Adipocyte (in vitro differentiated cells): ENCODE measurements around the gene TRIML2.
"Not testable (repeated sequence)": the region's sequence is repeated elsewhere in the genome, so short reads cannot be mapped to it uniquely, and the experiment has no call there.

Source experiments
- DNase-seq: peaks from one replicate; pipeline ENCODE4 v3.0.0-alpha.2; 2015; ENCODE audit warnings: low read depth
- H3K27me3 ChIP-seq: replicated peaks from 2 replicates; pipeline ENCODE4 v1.7.0; 2013; ENCODE audit warnings: mild to moderate bottlenecking, low read length, moderate library complexity; ENCODE audit not compliant: control insufficient read depth, insufficient read depth
- H3K36me3 ChIP-seq: 2 replicates; pipeline ENCODE4 v1.7.0; 2013; ENCODE audit warnings: low read length, mild to moderate bottlenecking, moderate library complexity; ENCODE audit not compliant: control insufficient read depth, insufficient read depth, severe bottlenecking
- H3K4me1 ChIP-seq: 2 replicates; pipeline ENCODE4 v1.7.0; 2013; ENCODE audit warnings: mild to moderate bottlenecking, low read length, moderate library complexity; ENCODE audit not compliant: control insufficient read depth, insufficient read depth
- H3K4me3 ChIP-seq: 2 replicates; pipeline ENCODE4 v1.7.0; 2013; ENCODE audit warnings: mild to moderate bottlenecking, low read length, moderate library complexity
- H3K9ac ChIP-seq: 2 replicates; pipeline ENCODE4 v1.7.0; 2013; ENCODE audit warnings: mild to moderate bottlenecking, low read length, moderate library complexity
- H3K9me3 ChIP-seq: 2 replicates; pipeline ENCODE4 v1.7.0; 2013; ENCODE audit warnings: mild to moderate bottlenecking, low read length, moderate library complexity; ENCODE audit not compliant: control insufficient read depth

The TRIML2 gene

DNA sequence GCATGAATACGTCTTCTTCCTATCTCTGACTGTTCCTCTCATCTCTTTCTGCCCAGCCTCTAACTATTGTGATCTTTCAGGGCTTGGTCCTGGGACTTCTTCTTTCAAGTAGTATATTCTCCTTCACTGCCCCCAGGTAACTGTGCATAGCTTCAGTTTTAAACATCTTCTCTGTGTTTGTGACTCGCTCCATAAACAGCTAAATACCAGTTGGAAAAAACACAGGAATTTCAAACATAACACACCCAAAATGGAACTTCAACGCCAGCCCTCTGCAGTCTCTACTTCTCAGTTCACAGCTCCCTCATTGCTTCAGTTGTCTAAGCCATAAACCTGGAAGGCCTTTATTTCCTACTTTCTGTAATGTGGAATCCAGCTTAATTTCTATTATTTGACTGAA, 16.6 kb downstream of the TRIML2 start:
- H3K9me3 ChIP-seq, result no peaks in the 10 kb centered on the region
- H3K4me1 ChIP-seq, result no peaks in the 10 kb centered on the region
- peak; percentile 39 for DNase-seq
- no peak overlapping the region for H3K4me3 ChIP-seq
- no peaks in the 10 kb centered on the region for H3K36me3 ChIP-seq
- no peak overlapping the region for H3K9ac ChIP-seq
- no peaks in the 10 kb centered on the region for H3K27me3 ChIP-seq

DNA sequence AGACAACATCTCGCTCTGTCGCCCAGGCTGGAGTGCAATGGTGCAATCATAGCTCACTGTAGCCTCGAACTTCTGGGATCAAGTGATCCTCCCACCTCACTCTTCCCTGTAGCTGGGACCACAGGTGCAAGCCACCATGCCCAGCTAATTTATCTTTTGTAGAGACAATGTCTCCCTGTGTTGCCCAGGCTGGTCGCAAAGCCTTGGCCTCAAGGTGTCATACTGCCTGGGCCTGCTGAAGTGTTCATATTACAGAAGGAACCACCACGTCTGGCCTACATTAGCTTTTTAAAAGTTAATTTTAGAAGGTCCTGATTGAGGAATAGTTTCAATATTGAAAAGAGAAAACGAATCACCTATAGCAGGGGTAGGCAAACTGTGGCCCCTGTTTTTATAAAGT, 22.5 kb downstream of the TRIML2 start:
- no peak for DNase-seq
- no peaks in the 10 kb centered on the region for H3K27me3 ChIP-seq
- no peaks in the 10 kb centered on the region for H3K36me3 ChIP-seq

DNA sequence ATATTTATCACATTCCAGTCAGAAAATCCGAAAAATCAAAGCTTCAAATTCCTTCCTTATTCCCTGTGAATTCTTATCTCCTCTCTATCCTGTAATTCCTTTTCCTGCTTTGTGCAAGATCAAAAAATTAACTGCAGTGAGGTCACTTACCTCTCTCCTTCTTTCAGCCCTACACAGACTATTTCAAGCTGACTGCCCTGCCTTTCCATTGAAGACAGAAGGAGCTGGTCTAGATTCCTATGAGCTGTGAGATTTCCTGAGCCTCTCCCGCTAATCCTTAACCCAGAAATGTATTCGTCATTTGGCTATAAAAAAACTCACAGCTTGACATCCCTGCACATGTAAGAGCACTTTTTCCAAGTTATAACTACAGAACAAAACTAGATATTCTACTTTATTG, 26.6 kb downstream of the TRIML2 start:
- Histone ChIP-seq H3K4me1 (no peaks in the 10 kb centered on the region), H3K9ac (no peak overlapping the region), H3K4me3 (no peak overlapping the region), H3K36me3 (no peaks in the 10 kb centered on the region), H3K27me3 (no peaks in the 10 kb centered on the region), H3K9me3 (no peaks in the 10 kb centered on the region)
- no peak for DNase-seq

More for the DNA sequence above, 22.5 kb downstream of the TRIML2 start:
- Histone ChIP-seq H3K4me3 (no peak overlapping the region), H3K9me3 (no peaks in the 10 kb centered on the region), H3K4me1 (no peaks in the 10 kb centered on the region), H3K9ac (no peak overlapping the region)

DNA sequence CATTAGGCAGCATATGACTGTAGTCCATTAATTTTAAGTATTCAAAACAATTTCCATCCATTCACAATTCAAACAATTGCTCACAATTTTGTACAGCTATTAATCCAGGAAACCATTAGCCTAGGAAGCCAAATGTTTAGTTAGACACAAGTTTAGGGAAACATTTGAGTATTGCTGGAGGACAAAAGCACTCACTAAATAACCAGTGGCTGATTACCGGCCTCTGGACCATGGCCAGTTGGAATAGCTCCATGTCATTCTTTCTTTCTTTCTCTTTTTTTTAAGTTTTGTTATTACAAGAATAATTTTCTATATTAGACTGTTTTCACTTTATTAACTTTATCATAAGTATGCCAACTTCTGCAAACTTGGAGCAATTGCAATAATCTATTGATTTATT, 31.3 kb downstream of the TRIML2 start:
- Histone ChIP-seq H3K4me3 (no peak overlapping the region), H3K9me3 (no peaks in the 10 kb centered on the region), H3K9ac (no peak overlapping the region), H3K4me1 (no peaks in the 10 kb centered on the region), H3K27me3 (no peaks in the 10 kb centered on the region), H3K36me3 (no peaks in the 10 kb centered on the region)
- DNase-seq, result no peak

DNA sequence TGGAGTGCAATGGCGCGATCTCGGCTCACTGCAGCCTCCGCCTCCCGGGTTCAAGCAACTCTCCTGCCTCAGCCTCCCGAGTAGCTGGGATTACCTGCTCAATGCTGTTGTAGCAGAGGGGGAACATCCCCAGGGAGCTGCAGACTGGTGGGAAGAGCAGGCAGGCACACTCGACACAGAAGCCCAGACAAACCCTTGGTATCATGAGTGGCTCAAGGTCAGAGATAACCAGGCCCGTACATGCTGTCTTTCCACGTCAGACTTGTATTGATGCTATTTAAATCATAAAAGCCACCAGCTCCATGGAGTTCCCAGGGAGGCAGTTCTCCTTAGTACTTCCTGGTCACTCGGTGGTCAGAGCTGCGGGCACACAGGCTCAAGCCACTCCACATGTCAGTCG, 33.2 kb downstream of the TRIML2 start:
- Histone ChIP-seq H3K36me3 (no peaks in the 10 kb centered on the region), H3K9me3 (no peaks in the 10 kb centered on the region), H3K9ac (no peak overlapping the region), H3K4me3 (no peak overlapping the region), H3K4me1 (no peaks in the 10 kb centered on the region), H3K27me3 (no peaks in the 10 kb centered on the region)
- DNase-seq, result no peak

DNA sequence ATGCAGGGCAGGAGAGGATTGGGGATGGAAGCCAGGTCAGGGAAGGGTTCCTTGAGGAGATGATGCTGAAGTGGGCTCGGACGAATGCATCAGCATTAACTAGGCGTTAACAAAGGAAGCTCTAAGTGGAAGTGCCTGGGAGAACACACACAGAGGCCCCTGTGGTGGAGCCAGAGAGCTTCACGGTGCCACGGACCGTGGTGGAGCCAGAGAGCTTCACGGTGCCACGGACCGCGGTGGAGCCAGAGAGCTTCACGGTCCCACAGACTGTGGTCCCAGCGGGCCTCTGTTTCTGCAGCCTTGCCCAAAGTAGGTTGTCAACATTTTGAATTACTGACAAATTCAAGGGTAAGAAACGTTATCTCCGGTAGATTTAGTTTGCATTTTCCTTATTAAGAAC, 48.3 kb downstream of the TRIML2 start:
- H3K27me3 ChIP-seq, result no peaks in the 10 kb centered on the region
- no peak for DNase-seq
- no peak overlapping the region for H3K4me3 ChIP-seq
- H3K36me3 ChIP-seq, result no peaks in the 10 kb centered on the region
- no peaks in the 10 kb centered on the region for H3K4me1 ChIP-seq
- H3K9me3 ChIP-seq, result no peaks in the 10 kb centered on the region
- no peak overlapping the region for H3K9ac ChIP-seq

DNA sequence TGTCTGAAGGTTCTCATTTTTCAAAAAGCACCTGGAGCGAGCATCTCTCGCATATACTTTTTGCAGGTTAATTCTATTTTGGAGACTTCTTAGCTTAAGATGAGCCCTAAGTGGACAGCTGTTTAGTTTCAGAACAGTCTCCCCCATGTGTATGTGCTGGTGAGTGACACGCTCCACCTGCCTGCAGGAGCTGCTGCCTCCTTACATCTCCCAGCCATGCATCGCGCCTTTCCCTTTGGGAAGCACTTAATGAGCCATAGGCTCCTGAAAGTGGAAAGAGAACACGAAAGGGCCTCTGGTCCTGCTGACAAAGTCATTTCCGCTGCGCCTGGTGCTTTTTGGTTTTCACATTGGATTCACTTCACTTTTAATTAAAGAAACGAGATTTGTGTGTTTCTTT, 56.1 kb downstream of the TRIML2 start:
- H3K4me1 ChIP-seq, result no peaks in the 10 kb centered on the region
- no peaks in the 10 kb centered on the region for H3K9me3 ChIP-seq
- H3K27me3 ChIP-seq, result no peaks in the 10 kb centered on the region
- no peaks in the 10 kb centered on the region for H3K36me3 ChIP-seq
- no peak for DNase-seq
- no peak overlapping the region for H3K4me3 ChIP-seq
- no peak overlapping the region for H3K9ac ChIP-seq

DNA sequence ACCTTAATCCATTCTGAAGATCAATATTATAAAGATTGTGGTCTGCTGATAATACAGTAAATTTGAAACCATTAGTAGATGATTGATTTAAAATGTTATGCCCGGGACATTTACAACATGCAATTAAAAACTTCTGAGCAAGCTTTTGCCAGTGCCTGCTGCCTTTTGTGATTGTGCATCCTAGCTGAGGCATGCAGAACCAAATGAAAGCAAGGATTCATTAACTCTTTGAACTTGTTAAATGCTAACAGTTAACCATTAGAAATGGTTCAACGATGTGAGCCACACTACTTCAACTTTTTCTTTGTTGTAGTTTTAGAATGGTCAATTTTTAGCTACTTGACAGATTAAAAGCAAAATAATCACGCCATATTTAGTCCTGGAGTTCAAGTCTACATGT, 62.7 kb downstream of the TRIML2 start:
- no peaks in the 10 kb centered on the region for H3K4me1 ChIP-seq
- no peaks in the 10 kb centered on the region for H3K36me3 ChIP-seq
- no peak overlapping the region for H3K4me3 ChIP-seq
- H3K9me3 ChIP-seq, result no peaks in the 10 kb centered on the region
- H3K27me3 ChIP-seq, result peaks cover 3% of the 10 kb centered on the region
- no peak for DNase-seq
- no peak overlapping the region for H3K9ac ChIP-seq

DNA sequence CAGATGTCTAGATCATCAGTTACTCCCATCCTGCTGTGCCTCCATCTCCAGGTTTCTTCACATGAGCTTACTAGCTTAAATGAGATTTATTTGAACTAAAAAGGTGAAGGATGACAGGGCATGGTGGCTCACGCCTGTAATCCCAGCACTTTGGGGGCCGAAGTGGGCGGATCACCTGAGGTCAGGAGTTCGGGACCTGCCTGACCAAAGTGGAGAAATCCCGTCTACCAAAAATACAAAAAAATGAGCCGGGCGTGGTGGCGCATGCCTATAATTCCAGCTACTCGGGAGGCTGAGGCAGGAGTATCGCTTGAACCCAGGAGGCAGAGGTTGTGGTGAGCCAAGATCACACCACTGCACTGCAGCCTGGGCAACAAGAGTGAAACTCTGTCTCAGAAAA, 63.9 kb downstream of the TRIML2 start:
- H3K4me1 ChIP-seq, H3K36me3 ChIP-seq, H3K4me3 ChIP-seq, H3K27me3 ChIP-seq, DNase-seq, H3K9ac ChIP-seq, H3K9me3 ChIP-seq: not testable (repeated sequence)

DNA sequence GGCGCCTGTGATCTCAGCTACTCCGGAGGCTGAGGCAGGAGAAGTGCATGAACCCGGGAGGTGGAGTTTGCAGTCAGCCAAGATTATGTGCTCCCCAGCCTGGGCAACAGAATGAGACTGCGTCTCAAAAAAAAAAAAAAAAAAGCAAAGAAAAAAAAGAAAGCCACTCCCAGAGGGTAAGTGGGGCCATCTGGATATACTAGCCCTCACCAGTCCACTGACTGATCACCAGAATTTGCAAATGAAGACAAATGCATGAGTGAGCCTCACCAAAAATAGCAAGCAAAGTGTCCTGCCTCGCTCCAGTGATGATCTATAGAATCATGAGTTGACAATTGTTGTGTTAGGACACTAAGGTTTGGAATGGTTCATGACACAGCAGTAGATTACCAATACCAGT, 66.2 kb downstream of the TRIML2 start:
- H3K36me3 ChIP-seq, result no peaks in the 10 kb centered on the region
- H3K27me3 ChIP-seq, result peaks cover 3% of the 10 kb centered on the region
- no peak overlapping the region for H3K4me3 ChIP-seq
- DNase-seq, result no peak
- no peaks in the 10 kb centered on the region for H3K4me1 ChIP-seq
- H3K9me3 ChIP-seq, result no peaks in the 10 kb centered on the region
- no peak overlapping the region for H3K9ac ChIP-seq

DNA sequence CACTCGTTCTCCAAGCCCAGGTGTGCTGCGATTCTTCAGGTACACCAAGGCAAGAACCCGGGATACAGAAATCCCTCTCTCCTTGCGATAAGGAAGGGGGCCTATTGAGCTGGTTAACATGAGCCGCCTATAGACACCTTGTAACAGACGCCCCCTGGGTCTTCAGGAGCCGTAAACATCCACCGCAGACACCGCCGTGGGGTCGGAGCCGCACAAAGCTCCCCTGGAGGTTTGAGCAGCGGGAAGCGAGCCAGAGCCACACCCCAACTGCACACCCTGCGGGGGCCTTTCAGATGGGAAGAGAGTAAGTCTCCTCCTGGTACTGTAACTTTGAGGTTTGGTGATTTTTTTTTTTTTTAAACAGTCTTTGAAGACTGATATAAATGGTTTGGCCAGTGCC, 67.2 kb downstream of the TRIML2 start:
- H3K27me3 ChIP-seq, result peaks cover 3% of the 10 kb centered on the region
- DNase-seq, result no peak
- H3K4me1 ChIP-seq, result no peaks in the 10 kb centered on the region
- H3K36me3 ChIP-seq, result no peaks in the 10 kb centered on the region
- H3K9me3 ChIP-seq, result no peaks in the 10 kb centered on the region
- H3K9ac ChIP-seq, result no peak overlapping the region
- no peak overlapping the region for H3K4me3 ChIP-seq

DNA sequence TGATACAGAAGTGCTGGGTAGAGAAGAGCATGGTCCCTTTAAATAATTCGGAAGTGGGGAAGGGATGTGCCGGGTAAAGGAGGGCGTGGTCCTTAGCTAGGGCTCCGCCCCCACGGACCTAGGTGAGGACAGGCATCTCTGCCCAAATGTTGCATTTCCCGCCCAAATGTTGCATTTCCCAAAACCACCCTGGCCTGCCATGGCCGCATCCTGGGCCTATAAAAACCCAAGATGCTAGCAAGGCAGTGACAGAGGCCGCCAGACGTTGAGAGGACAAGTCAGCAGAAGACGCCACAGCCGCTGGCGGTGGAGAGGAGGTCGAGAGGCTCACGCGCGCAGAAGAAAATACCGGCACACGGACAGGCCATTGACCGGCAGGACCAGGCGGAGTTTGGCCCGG, 67.7 kb downstream of the TRIML2 start:
- H3K4me1 ChIP-seq, result no peaks in the 10 kb centered on the region
- no peak overlapping the region for H3K9ac ChIP-seq
- no peaks in the 10 kb centered on the region for H3K36me3 ChIP-seq
- DNase-seq, result no peak
- H3K27me3 ChIP-seq, result peaks cover 3% of the 10 kb centered on the region
- H3K4me3 ChIP-seq, result no peak overlapping the region
- H3K9me3 ChIP-seq, result no peaks in the 10 kb centered on the region
